ENCODE results near the gene SPRR5. TPM values are rescaled to one million over a fixed set of nuclear protein-coding genes. Genes with fewer than 3 reads are reported as not detected.

Gene SPRR5, protein sequence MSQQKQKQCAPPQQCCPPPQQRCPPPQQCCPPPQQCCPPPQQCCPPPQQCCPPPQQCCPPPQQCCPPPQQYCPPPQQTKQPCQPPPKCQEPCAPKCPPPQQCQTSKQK
- not detected for total RNA-seq
- long read RNA-seq: 0 reads

DNA sequence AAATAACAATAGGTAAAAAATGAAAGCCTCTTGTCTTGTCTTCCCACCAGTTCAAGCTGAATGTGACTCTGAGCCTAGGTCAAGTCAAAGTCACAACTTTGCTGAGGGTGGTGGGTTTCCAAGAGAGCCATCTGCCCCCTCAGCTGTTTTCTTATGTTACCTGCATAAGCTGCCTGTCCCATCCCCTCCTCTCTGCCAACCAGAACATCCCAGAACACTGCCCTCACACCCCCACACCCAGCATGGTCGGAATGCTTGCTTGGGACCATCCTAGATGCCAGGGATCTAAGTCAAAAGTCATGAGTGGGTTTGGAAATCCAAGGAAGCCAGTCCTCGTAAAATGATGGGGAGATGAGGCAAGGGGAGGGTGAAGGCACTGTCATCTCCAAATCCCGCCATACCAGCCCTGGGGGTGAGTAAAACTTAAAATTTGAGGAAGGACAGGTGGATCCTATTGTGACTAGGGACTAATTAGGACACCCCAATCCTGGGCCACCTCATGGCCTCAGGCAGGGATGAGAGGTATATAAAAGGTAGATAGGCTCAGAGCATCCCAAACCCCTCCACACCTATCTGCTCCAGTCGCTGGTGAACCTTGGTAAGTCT is at the start of gene SPRR5:
SPRR5 (plus strand) TSS at position 556 of the 606 bp plus-strand sequence. CDS start 1,349 bp downstream, outside the sequence.
- no peak for DNase-seq (ENCODE audit: low spot score)

DNA sequence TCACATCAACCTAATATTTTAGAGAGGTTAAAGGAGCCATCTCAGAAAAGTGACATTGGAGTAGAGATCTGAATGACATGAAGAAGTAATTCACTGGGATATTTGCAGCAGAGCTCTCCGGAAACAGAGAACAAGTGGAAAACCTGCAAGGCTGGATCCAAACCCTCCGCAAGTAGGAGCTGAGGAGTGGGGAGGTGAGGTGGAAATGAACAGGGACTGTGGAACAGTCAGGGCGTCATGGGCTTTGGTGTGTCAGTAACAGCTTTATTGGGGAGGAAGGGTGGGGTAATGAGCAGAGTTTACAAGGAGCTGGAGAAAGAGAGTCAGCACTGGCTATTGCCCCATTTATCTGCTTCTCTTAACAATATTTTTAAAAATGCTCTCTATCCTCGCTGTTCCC is 48.0 kb upstream of the SPRR5 start:
- no peak for DNase-seq (ENCODE audit: low spot score)

DNA sequence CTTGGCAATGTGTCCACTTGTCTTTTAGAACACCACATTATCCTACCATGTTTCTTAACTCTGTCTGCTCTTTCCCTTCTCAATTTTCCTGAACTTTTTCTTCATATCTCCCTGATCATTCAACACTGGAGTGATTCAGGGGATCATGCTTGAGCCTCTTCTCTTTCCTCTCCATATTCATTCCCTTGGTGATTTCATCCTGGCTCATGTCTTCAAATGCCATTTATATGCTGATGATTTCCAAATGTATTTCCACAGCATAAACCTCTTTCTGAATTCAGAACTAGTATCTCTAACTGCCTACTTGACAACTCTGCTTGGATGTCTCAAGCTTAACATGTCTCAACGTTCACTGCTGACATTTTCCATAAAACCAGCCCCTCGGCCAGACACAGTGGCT is 47.1 kb upstream of the SPRR5 start:
- DNase-seq (ENCODE audit: low spot score): no peak

- DNase-seq (ENCODE audit: low spot score): no peak
These were observed 45.4 kb upstream of the SPRR5 start for GRCh38 chr1:152901631-152902030.

- DNase-seq (ENCODE audit: low spot score): no peak
These were observed 44.4 kb upstream of the SPRR5 start for GRCh38 chr1:152902636-152903035.

DNA sequence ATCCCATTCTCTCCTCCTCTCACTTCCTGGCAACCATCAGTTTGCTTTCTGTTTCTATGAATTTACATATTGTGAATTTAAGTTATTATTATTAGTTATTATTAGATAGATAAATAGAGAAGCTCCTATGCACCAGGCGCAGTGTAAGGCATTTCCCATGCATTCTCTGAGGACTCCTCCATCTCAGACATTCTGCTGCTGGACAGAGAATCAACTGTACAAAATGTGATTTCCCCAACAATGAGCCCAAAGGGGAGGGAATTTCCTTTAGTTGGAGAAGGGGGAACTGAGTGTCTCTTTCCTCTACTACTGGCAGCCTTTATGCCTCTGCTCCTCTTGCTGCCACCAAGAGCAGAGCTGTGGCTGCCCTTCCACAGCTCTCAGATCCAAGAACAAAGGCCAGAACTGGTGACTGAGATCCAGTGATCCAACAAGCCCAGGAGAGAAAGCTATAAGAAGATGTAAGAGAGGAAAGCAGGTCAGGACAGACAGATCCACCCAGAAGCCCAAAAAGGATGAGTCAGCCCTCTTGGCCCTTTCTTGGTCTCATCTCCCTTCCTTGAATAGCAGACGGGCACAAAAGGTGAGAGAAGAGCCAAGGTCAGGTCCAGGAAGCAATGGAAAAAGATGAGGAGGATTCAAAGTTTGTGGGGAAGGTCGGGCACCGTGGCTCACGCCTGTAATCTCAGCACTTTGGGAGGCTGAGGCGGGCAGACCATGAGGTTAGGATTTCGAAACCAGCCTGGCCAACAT is 42.1 kb upstream of the SPRR5 start:
- no peak for DNase-seq (ENCODE audit: low spot score)

GRCh38 chr1:152906023-152906565 is 40.9 kb upstream of the SPRR5 start:
- no peak for DNase-seq (ENCODE audit: low spot score)

GRCh38 chr1:152907686-152908601 is 39.1 kb upstream of the SPRR5 start, which contains the start of gene IVL:
Gene IVL, plus strand, starts transcription at chr1:152908546. Its CDS starts 1,252 bp downstream, at chr1:152909798.
- DNase-seq (ENCODE audit: low spot score): no peak

DNA sequence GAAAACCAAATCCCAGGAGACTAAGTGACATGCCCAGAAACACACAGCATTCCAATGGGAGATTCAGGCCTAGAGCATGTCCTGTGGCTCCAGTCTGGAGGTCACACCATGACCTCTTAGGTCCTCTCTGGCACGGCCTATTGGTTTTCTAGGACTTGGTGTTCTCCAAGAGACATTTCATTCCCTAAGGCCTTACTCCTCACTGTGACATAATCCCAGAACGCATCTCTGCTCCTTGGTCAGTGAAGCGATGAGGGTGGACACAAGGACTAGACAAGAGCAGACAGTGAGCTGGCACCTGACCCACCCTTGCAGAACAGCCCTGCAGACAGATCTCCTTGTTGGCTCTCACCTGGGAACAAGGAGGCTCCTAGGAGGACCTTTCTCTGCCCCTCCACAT is 37.8 kb upstream of the SPRR5 start:
- DNase-seq (ENCODE audit: low spot score): no peak

DNA sequence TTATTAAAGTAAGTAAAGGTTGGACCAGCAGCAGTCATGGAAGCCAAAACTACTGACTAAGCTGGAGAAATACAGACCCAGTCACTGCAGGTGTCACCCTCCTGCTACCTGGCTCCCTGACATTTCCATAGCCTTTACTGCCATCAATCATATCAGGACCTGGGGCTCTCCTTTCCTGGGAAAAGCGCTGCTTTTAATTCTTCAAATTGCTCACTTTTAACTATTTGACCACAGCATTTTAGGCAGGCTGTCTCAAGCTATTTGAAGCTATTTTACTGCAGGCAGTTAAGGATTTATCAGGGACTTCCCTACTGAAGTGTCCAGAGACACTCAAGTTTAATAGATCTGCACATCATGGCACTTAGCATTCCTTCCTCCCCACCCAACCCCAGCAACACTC is 34.5 kb upstream of the SPRR5 start:
- no peak for DNase-seq (ENCODE audit: low spot score)

- DNase-seq (ENCODE audit: low spot score): no peak
These were observed 34.1 kb upstream of the SPRR5 start for GRCh38 chr1:152912900-152913299.

DNA sequence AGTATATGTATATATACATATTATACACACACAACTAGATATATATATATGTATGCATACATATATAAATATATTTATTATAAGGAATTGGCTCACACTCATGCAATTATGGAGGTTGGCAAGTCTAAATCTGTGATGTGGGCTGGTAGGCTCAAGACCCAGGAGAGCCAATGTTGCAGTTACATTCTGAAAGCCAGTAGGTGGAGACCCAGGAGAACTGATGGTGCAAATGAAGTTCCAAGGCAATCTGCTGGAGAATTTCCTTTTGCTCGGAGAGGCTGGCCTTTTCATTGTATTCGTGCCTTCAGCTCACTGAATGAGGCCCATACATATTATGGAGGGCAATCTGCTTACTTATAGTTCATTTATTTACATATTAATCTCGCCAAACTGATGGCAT is 29.2 kb upstream of the SPRR5 start:
- DNase-seq (ENCODE audit: low spot score): no peak

DNA sequence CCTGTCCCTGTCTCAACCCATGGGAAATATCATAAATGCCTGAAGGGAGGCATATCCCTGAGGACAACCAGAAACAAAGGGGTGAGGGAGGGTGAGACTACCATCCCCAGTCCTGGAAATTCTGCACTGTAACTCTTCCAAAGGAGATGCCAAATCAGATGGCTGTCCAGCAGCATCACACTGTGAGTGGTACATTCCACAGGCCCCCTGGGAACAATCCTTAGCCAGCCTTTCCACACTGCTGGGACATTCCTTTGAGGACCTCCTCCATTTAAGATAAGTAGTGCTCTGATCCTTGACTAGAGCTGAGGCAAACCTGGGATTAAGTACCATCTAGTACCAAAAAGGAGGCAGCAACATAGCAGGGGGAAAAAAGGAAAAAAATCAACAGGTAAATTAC is 27.9 kb upstream of the SPRR5 start:
- no peak for DNase-seq (ENCODE audit: low spot score)

DNA sequence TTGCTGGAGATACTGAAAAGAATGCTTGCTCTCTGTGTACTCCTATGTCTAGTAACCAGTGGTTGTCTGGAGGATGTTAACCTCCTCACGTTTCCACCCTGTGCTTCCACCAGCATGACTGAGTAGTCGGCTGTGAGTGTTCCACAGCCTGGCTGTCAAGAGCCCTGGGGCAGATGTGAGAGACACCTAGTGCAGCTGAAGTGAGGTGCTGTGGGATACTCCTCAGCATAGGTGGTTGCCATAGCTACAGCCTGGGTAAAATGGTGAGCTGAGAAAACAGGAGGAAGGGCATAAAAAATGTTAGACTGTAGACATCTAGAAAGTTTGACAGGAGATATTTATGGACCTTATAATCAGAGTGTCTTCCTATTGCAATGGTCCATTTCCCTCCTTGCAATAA is 22.8 kb upstream of the SPRR5 start:
- no peak for DNase-seq (ENCODE audit: low spot score)

GRCh38 chr1:152926091-152926490 is 20.9 kb upstream of the SPRR5 start:
- DNase-seq (ENCODE audit: low spot score): no peak

DNA sequence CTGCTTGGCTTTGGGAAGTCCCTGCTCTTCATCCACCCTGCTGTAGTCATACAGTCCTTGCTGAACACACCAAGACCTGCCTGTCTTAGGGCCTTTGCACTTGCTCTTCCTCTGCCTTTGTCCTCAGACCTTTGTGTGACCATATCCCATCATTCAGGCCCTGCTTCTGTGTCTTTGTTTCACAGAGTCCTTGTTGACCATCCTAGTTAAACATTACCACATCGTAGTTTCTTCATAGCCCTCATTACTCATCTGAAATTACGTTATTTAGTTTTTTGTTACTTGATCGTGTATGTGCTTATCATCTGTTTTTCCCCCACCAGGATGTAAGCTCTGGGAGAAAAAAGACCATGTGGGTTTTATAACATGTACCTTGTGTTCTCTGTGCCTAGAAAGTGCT is 18.3 kb upstream of the SPRR5 start:
- DNase-seq (ENCODE audit: low spot score): no peak

- DNase-seq (ENCODE audit: low spot score): no peak
These were observed 14.7 kb upstream of the SPRR5 start for GRCh38 chr1:152932170-152932811.

DNA sequence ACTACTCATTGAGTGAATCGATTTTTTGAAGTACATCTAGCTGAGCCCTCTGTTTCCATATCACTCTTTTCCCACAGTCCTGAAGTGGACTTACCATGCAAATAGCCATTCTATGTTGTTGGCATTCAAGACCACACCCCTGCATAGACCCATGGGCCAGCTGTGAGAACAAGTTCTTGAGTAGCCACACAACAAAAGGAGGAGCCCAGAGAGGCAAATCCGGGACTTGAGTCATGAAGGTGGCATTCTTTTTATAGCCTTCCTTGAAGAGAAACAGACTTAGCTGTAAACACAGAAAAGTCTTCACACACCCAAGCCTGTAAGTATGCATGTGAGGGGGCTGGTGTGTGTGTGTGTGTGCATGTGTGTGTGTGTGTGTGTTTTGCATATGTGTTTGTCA is 13.8 kb upstream of the SPRR5 start:
- DNase-seq (ENCODE audit: low spot score): no peak

DNA sequence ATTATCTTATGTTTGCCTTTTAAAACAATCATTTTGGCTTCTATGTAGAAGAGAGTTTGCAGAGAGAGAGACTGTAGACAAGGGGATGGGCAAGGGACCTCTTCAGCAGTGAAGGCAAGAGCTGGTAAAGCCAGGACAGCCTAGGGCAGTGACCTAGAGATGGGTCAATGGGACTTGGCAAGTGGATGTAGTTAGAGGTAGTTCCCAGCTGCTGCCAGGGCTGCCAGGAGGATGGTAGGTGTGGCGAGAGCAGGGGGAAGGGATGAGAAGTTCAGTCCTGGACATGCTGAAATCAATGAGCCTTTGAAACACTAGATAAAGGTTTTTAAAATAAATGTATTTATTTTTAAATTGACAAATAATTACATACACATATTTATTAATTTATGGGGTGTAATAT is 6.4 kb upstream of the SPRR5 start:
- DNase-seq (ENCODE audit: low spot score): no peak

DNA sequence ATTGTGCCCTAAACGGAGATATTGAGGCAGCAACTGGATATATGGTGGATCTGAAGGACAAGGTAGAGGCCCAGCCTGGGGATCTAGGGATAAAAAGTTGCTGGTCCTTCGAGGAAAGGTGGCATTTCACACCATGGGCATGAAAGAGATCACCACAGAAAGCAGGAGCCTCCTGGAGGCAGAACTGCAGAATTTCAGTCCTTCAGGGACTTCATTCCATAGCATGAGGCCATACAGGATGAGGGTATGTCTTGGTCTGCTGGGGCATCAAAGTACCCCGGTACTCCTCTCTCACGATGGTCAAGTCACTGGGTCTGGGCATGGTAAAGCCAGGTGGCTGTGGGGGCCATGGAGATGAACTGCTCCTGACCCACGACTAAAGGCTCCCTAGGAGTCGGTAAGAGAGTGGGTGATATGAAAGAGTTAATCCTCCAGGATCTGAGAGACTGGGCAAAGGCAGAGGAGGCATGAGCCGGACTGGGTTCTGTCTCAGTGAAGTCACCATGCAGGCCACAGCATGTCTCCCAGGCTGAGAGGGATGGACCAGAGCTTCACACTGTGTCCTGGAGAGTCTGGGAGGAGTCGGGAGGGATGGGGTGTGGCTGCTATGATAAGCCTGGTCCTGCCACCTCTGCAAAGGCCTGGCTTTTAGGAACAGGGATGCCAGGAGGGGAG is 5.8 kb upstream of the SPRR5 start:
- DNase-seq (ENCODE audit: low spot score): no peak
